H1 (cell line): Measurements from ENCODE around the gene ZCCHC18. TPM values are rescaled to one million over a fixed set of nuclear protein-coding genes. Genes with fewer than 3 reads are reported as not detected.

ENCODE experiments used
- ASH2L ChIP-seq: fragments of 200-600, 300-600 bp; sonication (generic); IDR thresholded peaks from one replicate; pipeline ENCODE4 v1.7.1; 2017; ENCODE audit warnings: low read length
- CEBPB ChIP-seq: IDR thresholded peaks from 2 replicates; pipeline ENCODE4 v1.6.1; 2012; ENCODE audit warnings: low read depth, low read length
- CREB1 ChIP-seq: IDR thresholded peaks from 2 replicates; pipeline ENCODE4 v1.6.1; 2012; ENCODE audit warnings: inconsistent platforms
- CTCF ChIP-seq, 3 experiments: IDR thresholded peaks; 1 replicate in 2 of 3; 2 replicates in 1 of 3; pipeline versions ENCODE4 v1.5.1 to v1.6.1; 2011; ENCODE audit warnings: low read length in 3 of 3, mild to moderate bottlenecking in 3 of 3, inconsistent platforms in 2 of 3, low read depth in 1 of 3, moderate library complexity in 1 of 3; ENCODE audit not compliant: insufficient read depth in 1 of 3; ENCODE audit errors: control extremely low read depth in 1 of 3
- HDAC2 ChIP-seq, 2 experiments: fragments of 300-600 bp in 1 of 2; sonication (generic) in 1 of 2; IDR thresholded peaks; 2 replicates each; pipeline ENCODE4 v1.6.1; 2011 to 2012; ENCODE audit warnings: low read depth in 2 of 2, low read length in 2 of 2, mild to moderate bottlenecking in 2 of 2, moderate library complexity in 2 of 2, borderline replicate concordance in 1 of 2, inconsistent platforms in 1 of 2
- KDM1A ChIP-seq: fragments of 200-600, 300-600 bp; sonication (generic); IDR thresholded peaks from 2 replicates; pipeline ENCODE4 v1.7.1; 2016; ENCODE audit warnings: mild to moderate bottlenecking, low read length, borderline replicate concordance
- KDM5A ChIP-seq: fragments of 200-600 bp; IDR thresholded peaks from 2 replicates; pipeline ENCODE4 v1.7.1; 2012; ENCODE audit warnings: mild to moderate bottlenecking, low read length, inconsistent platforms, mixed read lengths
- RBBP5 ChIP-seq: IDR thresholded peaks from 2 replicates; pipeline ENCODE4 v1.7.1; 2012; ENCODE audit warnings: low read depth, mild to moderate bottlenecking, inconsistent platforms, low read length, moderate library complexity, borderline replicate concordance
- RFX5 ChIP-seq: IDR thresholded peaks from 2 replicates; pipeline ENCODE4 v1.6.1; 2011; ENCODE audit warnings: low read depth, low read length, improper control_type of control experiment, borderline replicate concordance
- RXRA ChIP-seq: IDR thresholded peaks from 2 replicates; pipeline ENCODE4 v1.6.1; 2011; ENCODE audit warnings: low read depth, mild to moderate bottlenecking, low read length, moderate library complexity; ENCODE audit not compliant: insufficient read depth
- SIRT6 ChIP-seq: IDR thresholded peaks from one replicate; pipeline ENCODE4 v1.7.1; 2012; ENCODE audit warnings: low read length, inconsistent platforms
- SIX5 ChIP-seq: IDR thresholded peaks from 2 replicates; pipeline ENCODE4 v1.6.1; 2011; ENCODE audit warnings: mild to moderate bottlenecking, low read depth, low read length
- SP2 ChIP-seq: IDR thresholded peaks from 2 replicates; pipeline ENCODE4 v1.6.1; 2012; ENCODE audit warnings: mild to moderate bottlenecking, low read length, inconsistent platforms
- SP4 ChIP-seq: IDR thresholded peaks from 2 replicates; pipeline ENCODE4 v1.6.1; 2012; ENCODE audit warnings: low read length, inconsistent platforms
- TAF1 ChIP-seq: IDR thresholded peaks from 2 replicates; pipeline ENCODE4 v1.6.1; 2011; ENCODE audit warnings: mild to moderate bottlenecking, low read depth, low read length
- polyA plus RNA-seq, 7 experiments: library from polyadenylated mRNA; depleted of rRNA in 3 of 7; stranded (reverse) in 5 of 7; unstranded in 2 of 7; fragments of >200 nt in 5 of 7; fragments of 200-250 nt in 2 of 7; gene quantifications; 1 replicate in 5 of 7; 2 replicates in 1 of 7; 4 replicates in 1 of 7; pipeline versions ENCODE4 v1.2.1 to v1.2.3, GENCODE V29; 2011 to 2013; ENCODE audit warnings: missing spikeins in 2 of 7, mixed read lengths in 2 of 7
- total RNA-seq: library from RNA; stranded (reverse); fragmentation: NEBNext Ultra II Directional; extraction: Animal tissue kit (Norgen Biotek cat#: 25700); gene quantifications from 2 replicates; pipeline ENCODE4 v1.2.1, GENCODE V29; 2021

The ZCCHC18 gene
- total and polyA plus RNA-seq, 2 of the 8 experiments (the other 6 are each of a cell fraction or from before 2014, with no cell fraction given): 3.7 to 8.8 TPM

- TF ChIP-seq RXRA (no peak), CREB1 (no peak), RFX5 (no peak), SIRT6 (no peak), CTCF (IDR thresholded peaks at IDR 0.05; ENCODE audit: control extremely low read depth in 1 of 3, insufficient read depth in 1 of 3, low read depth in 1 of 3, low read length in 3 of 3) (no peak), ASH2L (no peak), SP4 (no peak), RBBP5 (no peak), SIX5 (no peak), KDM1A (no peak), CEBPB (no peak), KDM5A (no peak), HDAC2 (IDR thresholded peaks at IDR 0.05; ENCODE audit: borderline replicate concordance in 1 of 2, low read depth in 2 of 2, low read length in 2 of 2) (no peak), SP2 (no peak), TAF1 (no peak)
These were observed 38.7 kb downstream of the ZCCHC18 start (continued) for GRCh38 chrX:104151037-104151436.
